Bronchial epithelial cell (primary cell): ENCODE measurements around the gene TMEM229A. TPM values are rescaled to one million over a fixed set of nuclear protein-coding genes. Genes with fewer than 3 reads are reported as not detected.
"Not testable (repeated sequence)": the region's sequence is repeated elsewhere in the genome, so short reads cannot be mapped to it uniquely, and the experiment has no call there.

ENCODE experiments used
- DNase-seq: peaks from one replicate; pipeline ENCODE4 v3.0.0-alpha.2; 2010; ENCODE audit warnings: low read depth
- FAIRE-seq: peaks from 2 replicates; lab custom pipeline; 2011; peaks lifted over from hg19 to GRCh38; lab: Jason Lieb, UNC
- H3K27me3 ChIP-seq: 2 replicates; pipeline ENCODE4 v1.5.1; 2011; ENCODE audit warnings: low read length; ENCODE audit not compliant: control insufficient read depth, insufficient read depth
- H3K36me3 ChIP-seq: 2 replicates; pipeline ENCODE4 v1.5.1; 2011; ENCODE audit warnings: low read length; ENCODE audit not compliant: control insufficient read depth, insufficient read depth
- H3K4me3 ChIP-seq: 2 replicates; pipeline ENCODE4 v1.5.1; 2011; ENCODE audit warnings: mild to moderate bottlenecking, low read depth, low read length, control low read depth
- CTCF ChIP-seq: IDR thresholded peaks from 2 replicates; pipeline ENCODE4 v1.5.1; 2011; ENCODE audit warnings: mild to moderate bottlenecking, moderate library complexity, low read length, control low read depth, inconsistent platforms; ENCODE audit not compliant: insufficient read depth, severe bottlenecking
- total RNA-seq: library from RNA; depleted of rRNA; stranded (reverse); fragments of >200 nt; gene quantifications from 2 replicates; pipeline ENCODE4 v1.2.1, GENCODE V29; 2014

The TMEM229A gene
- total RNA-seq, 1 donor from 2014 or later = not detected

GRCh38 chr7:124057872-124058271, 25.0 kb upstream of the TMEM229A start:
- Histone ChIP-seq H3K27me3 (peaks cover 2% of the 10 kb centered on the region), H3K36me3 (no peaks in the 10 kb centered on the region), H3K4me3 (no peak overlapping the region)
- DNase-seq (no peak), FAIRE-seq (no peak)
- no peak for TF ChIP-seq CTCF

DNA sequence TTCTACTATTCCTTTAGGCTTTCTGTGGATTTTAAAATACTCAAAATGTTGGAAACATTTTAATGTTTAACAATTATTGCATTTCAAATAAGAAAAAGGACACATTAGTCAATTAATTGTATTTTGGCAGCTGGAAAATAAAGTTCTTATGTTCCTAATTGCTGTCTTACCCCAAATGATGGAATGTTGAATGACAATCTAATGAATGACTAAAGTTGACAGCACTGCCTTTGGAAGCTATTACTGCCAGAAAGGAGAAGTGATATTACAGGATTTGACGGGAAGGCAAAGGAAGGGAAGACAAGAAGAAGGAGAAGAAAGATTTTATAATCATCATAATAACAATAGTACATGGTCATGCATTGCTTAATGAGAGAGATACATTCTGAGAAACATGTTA, 23.4 kb upstream of the TMEM229A start:
- H3K27me3 ChIP-seq = peaks cover 2% of the 10 kb centered on the region
- H3K36me3 ChIP-seq = no peaks in the 10 kb centered on the region
- no peak for FAIRE-seq
- no peak for TF ChIP-seq CTCF
- H3K4me3 ChIP-seq = no peak overlapping the region
- DNase-seq = no peak

- TF ChIP-seq CTCF = no peak
- Histone ChIP-seq H3K36me3 (no peaks in the 10 kb centered on the region), H3K27me3 (no peaks in the 10 kb centered on the region), H3K4me3 (no peak overlapping the region)
- no peak for FAIRE-seq
- DNase-seq = no peak
Measured at GRCh38 chr7:124051681-124052377, 19.0 kb upstream of the TMEM229A start.

GRCh38 chr7:124042826-124043225, 10.0 kb upstream of the TMEM229A start:
- no peaks in the 10 kb centered on the region for H3K36me3 ChIP-seq
- no peak for TF ChIP-seq CTCF
- FAIRE-seq (no peak), DNase-seq (peak; percentile 77)
- H3K27me3 ChIP-seq = no peaks in the 10 kb centered on the region
- no peak overlapping the region for H3K4me3 ChIP-seq

DNA sequence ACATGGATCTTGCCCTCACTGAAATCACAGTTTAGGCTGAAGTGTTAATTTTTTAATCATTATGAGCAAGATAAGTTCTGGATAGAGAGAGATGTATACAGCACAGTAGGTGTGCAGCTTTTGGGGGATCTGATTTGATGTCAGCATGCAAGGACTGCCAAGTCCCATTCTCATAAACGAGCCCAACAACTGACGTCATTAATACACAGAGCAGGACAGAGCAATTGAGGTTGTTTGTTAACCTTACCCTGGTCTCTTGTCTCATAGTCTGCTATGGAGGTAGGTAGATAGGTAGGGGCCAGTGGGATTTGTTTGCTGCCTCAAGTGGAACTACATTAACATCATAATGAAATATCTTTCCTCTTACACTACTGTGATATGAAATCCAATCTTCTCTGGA, 8.6 kb upstream of the TMEM229A start:
- FAIRE-seq = no peak
- TF ChIP-seq CTCF = no peak
- Histone ChIP-seq H3K27me3 (no peaks in the 10 kb centered on the region), H3K36me3 (no peaks in the 10 kb centered on the region), H3K4me3 (no peak overlapping the region)
- DNase-seq = no peak

DNA sequence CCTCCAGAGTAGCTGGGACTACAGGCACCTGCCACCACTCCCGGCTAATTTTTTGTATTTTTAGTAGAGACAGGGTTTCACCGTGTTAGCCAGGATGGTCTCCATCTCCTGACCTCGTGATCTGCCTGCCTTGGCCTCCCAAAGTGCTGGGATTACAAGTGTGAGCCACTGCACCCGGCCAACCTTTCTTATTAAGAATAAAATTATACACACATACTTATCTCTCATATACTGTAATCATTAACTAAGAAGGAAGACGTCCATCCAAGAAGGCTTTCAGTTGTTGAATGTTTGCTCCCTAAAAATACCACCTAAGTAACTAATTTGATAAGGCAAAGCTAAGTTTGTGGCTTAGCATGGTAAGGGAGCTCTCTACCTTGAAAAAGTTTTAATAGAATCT, 5.0 kb upstream of the TMEM229A start:
- DNase-seq, H3K27me3 ChIP-seq, FAIRE-seq, H3K4me3 ChIP-seq, H3K36me3 ChIP-seq: not testable (repeated sequence)
